A549 (cell line): ENCODE data around the gene PPM1M. TPM values are rescaled to one million over a fixed set of nuclear protein-coding genes. Genes with fewer than 3 reads are reported as not detected.

Experiments
- ATAC-seq, 2 experiments: fragments of 200-7000 bp in 1 of 2; fragments of >200 bp in 1 of 2; cut with Nextera tagmentation in 1 of 2; cut with Tn5 transposase in 1 of 2; 3 replicates each; pipeline versions ENCODE4 v1.8.0 to v1.9.1; 2018 to 2020; ENCODE audit warnings: mild to moderate bottlenecking in 1 of 2, moderate library complexity in 1 of 2
- CTCF ChIA-PET: fragments of 300-600 bp; sonication (Branson Sonifier 250); formaldehyde crosslinking; extraction: SDS; loops from one replicate; lab custom pipeline; 2021; ENCODE audit warnings: antibody characterized with exemption, inconsistent platforms; lab: Yijun Ruan, JAX
- POLR2A ChIA-PET: fragments of 350-600 bp; formaldehyde crosslinking; extraction: SDS; loops from one replicate; lab custom pipeline; 2021; ENCODE audit warnings: antibody characterized with exemption, inconsistent platforms; lab: Yijun Ruan, JAX
- DNase-seq, 2 experiments: peaks; one replicate each; pipeline versions ENCODE4 v3.0.0 to v3.0.0-alpha.2; 2011 to 2016; ENCODE audit warnings: low read depth in 1 of 2, low spot score in 1 of 2
- FAIRE-seq: peaks from 2 replicates; lab custom pipeline; 2011; peaks lifted over from hg19 to GRCh38; lab: Jason Lieb, UNC
- H3K27ac ChIP-seq, 2 experiments: fragments of >200 bp; sonication (Bioruptor Twin); formaldehyde crosslinking; 3 replicates each; pipeline ENCODE4 v1.5.1; 2016 to 2017
- H3K4me1 ChIP-seq: fragments of >200 bp; sonication (Bioruptor Twin); formaldehyde crosslinking; 3 replicates; pipeline ENCODE4 v1.6.1; 2016
- H3K4me2 ChIP-seq: fragments of >200 bp; sonication (Bioruptor Twin); formaldehyde crosslinking; 3 replicates; pipeline ENCODE4 v1.6.1; 2016
- H3K4me3 ChIP-seq: fragments of >200 bp; sonication (Bioruptor Twin); formaldehyde crosslinking; 3 replicates; pipeline ENCODE4 v1.5.1; 2016
- H3K9me3 ChIP-seq: fragments of >200 bp; sonication (Bioruptor Twin); formaldehyde crosslinking; 3 replicates; pipeline ENCODE4 v1.6.1; 2016
- BCL3 ChIP-seq: fragments of >200 bp; sonication (Bioruptor Twin); formaldehyde crosslinking; IDR thresholded peaks from 3 replicates; pipeline ENCODE4 v1.6.1; 2016
- BHLHE40 ChIP-seq: IDR thresholded peaks from 2 replicates; pipeline ENCODE4 v1.6.1; 2012; ENCODE audit warnings: low read depth, low read length, inconsistent platforms
- CHD2 ChIP-seq: fragments of 150-350 bp; IDR thresholded peaks from 2 replicates; pipeline ENCODE4 v1.6.1; 2014; ENCODE audit warnings: low read length; ENCODE audit not compliant: partially characterized antibody
- CTCF ChIP-seq: fragments of >200 bp; sonication (Bioruptor Twin); formaldehyde crosslinking; IDR thresholded peaks from 3 replicates; pipeline ENCODE4 v1.5.1; 2016
- E2F6 ChIP-seq: IDR thresholded peaks from 2 replicates; pipeline ENCODE4 v1.6.1; 2012; ENCODE audit warnings: low read depth, borderline replicate concordance
- EHMT2 ChIP-seq: fragments of 200-600 bp; sonication (generic); IDR thresholded peaks from 2 replicates; pipeline ENCODE4 v1.6.1; 2016; ENCODE audit warnings: antibody characterized with exemption, low read depth, mild to moderate bottlenecking, moderate library complexity
- EP300 ChIP-seq, 2 experiments: fragments of >200 bp; sonication (Bioruptor Twin); formaldehyde crosslinking; IDR thresholded peaks; 2 replicates in 1 of 2; 3 replicates in 1 of 2; pipeline ENCODE4 v1.6.1; 2016 to 2017
- FOXS1 ChIP-seq: fragments of 250-450 bp; sonication (Bioruptor Pico); IDR thresholded peaks from 2 replicates; pipeline ENCODE4 v1.5.0; 2020; ENCODE audit warnings: mild to moderate bottlenecking, moderate library complexity
- HMGXB4 ChIP-seq: fragments of 250-450 bp; sonication (Bioruptor Pico); IDR thresholded peaks from 2 replicates; pipeline ENCODE4 v1.5.0; 2021; ENCODE audit warnings: mild to moderate bottlenecking, moderate library complexity, borderline replicate concordance
- HOXB13 ChIP-seq: fragments of 250-450 bp; sonication (Bioruptor Pico); IDR thresholded peaks from 2 replicates; pipeline ENCODE4 v1.5.0; 2020; ENCODE audit warnings: low read depth, mild to moderate bottlenecking, moderate library complexity
- HOXB5 ChIP-seq: fragments of 250-450 bp; sonication (Bioruptor Pico); IDR thresholded peaks from 2 replicates; pipeline ENCODE4 v1.5.0; 2020; ENCODE audit warnings: mild to moderate bottlenecking, moderate library complexity
- JUN ChIP-seq, 2 experiments: fragments of >200 bp; sonication (Bioruptor Twin); formaldehyde crosslinking; IDR thresholded peaks; 2 replicates in 1 of 2; 3 replicates in 1 of 2; pipeline ENCODE4 v1.6.1; 2016 to 2017
- KDM5A ChIP-seq: fragments of 200-600 bp; sonication (generic); IDR thresholded peaks from 2 replicates; pipeline ENCODE4 v1.6.1; 2016; ENCODE audit warnings: antibody characterized with exemption, mild to moderate bottlenecking
- MAFK ChIP-seq: fragments of 450-650 bp; IDR thresholded peaks from 2 replicates; pipeline ENCODE4 v1.6.1; 2014; ENCODE audit not compliant: partially characterized antibody
- MAX ChIP-seq: IDR thresholded peaks from 2 replicates; pipeline ENCODE4 v1.6.1; 2012
- MAZ ChIP-seq: fragments of 150-350 bp; IDR thresholded peaks from 2 replicates; pipeline ENCODE4 v1.6.1; 2014; ENCODE audit warnings: antibody characterized with exemption, low read depth, low read length, borderline replicate concordance
- MYC ChIP-seq: IDR thresholded peaks from 2 replicates; pipeline ENCODE4 v1.6.1; 2012; ENCODE audit warnings: mild to moderate bottlenecking, inconsistent platforms, low read length, improper control_type of control experiment, borderline replicate concordance
- POLR2AphosphoS2 ChIP-seq: conservative IDR thresholded peaks from 2 replicates; pipeline ENCODE4 v1.6.1; 2012; ENCODE audit warnings: low read length, improper control_type of control experiment, inconsistent platforms
- RFX5 ChIP-seq: fragments of 450-650 bp; IDR thresholded peaks from 2 replicates; pipeline ENCODE4 v1.7.1; 2014; ENCODE audit warnings: antibody characterized with exemption, mild to moderate bottlenecking, moderate library complexity
- SREBF2 ChIP-seq: fragments of 450-650 bp; IDR thresholded peaks from 2 replicates; pipeline ENCODE4 v1.6.1; 2014; ENCODE audit warnings: mild to moderate bottlenecking, moderate library complexity
- USF2 ChIP-seq: fragments of 450-650 bp; IDR thresholded peaks from 2 replicates; pipeline ENCODE4 v1.6.1; 2014; ENCODE audit warnings: antibody characterized with exemption
- ZC3H11A ChIP-seq: fragments of 450-650 bp; IDR thresholded peaks from 2 replicates; pipeline ENCODE4 v1.6.1; 2014; ENCODE audit warnings: antibody characterized with exemption, mild to moderate bottlenecking
- WGBS: methylation state at CpG from one replicate; pipeline ENCODE4 v1.1.6; 2017; ENCODE audit errors: missing lambda C conversion rate; 5-methylcytosine and 5-hydroxymethylcytosine counted together
- polyA plus RNA-seq, 4 experiments: library from polyadenylated mRNA; depleted of rRNA in 3 of 4; stranded (reverse); fragments of >200 nt; fragmentation: RNase III in 1 of 4; extraction: RNeasy Plus Mini Kit Qiagen cat#74134 plus additional on column Dnase treatment in 1 of 4; gene quantifications; 2 replicates in 3 of 4; 3 replicates in 1 of 4; pipeline ENCODE4 v1.2.3, GENCODE V29; 2011 to 2017
- TF ChIP-seq, protein P1 (sequence below): fragments of 150-350 bp; IDR thresholded peaks from 2 replicates; pipeline ENCODE4 v1.6.1; 2014; ENCODE audit warnings: low read depth, mild to moderate bottlenecking, low read length
- TF ChIP-seq, protein P2 (sequence below): fragments of >200 bp; sonication (Bioruptor Twin); formaldehyde crosslinking; IDR thresholded peaks from 2 replicates; pipeline ENCODE4 v1.6.1; 2016

The PPM1M gene
- polyA plus RNA-seq, 2 of the 4 experiments (the other 2 are of a cell fraction) = 5.9 to 6.3 TPM

- H3K9me3 ChIP-seq = no peaks in the 10 kb centered on the region
- POLR2A ChIA-PET = interaction anchor here (0.8 to 3.1 kb wide), 2 partner anchors 11 to 50 kb away, joined by 3 to 30 read pairs; partner anchors contain the start of gene WDR82
- 0 out of 6 replicates have a peak overlapping the region, but pooled peaks of 1 of the 2 experiments have one; percentile 39 for H3K27ac ChIP-seq
- CTCF ChIA-PET = interaction anchor here (0.8 to 17.0 kb wide), 7 partner anchors 11 to 99 kb away, joined by 3 to 311 read pairs (median 7); partner anchors contain the start of gene WDR82
- peak overlapping the region; percentile 10; the same call in 2 of the 3 replicates for H3K4me2 ChIP-seq
- WGBS = 89% methylated on average over 1 of the region's 1 CpG
- no peak overlapping the region for H3K4me3 ChIP-seq
- TF ChIP-seq SREBF2 (no peak), ZC3H11A (no peak), BCL3 (no peak), CTCF (no peak), FOXS1 (no peak), USF2 (no peak), BHLHE40 (no peak), POLR2AphosphoS2 (no peak), MAZ (no peak), RFX5 (no peak)
- TF ChIP-seq, protein P1, sequence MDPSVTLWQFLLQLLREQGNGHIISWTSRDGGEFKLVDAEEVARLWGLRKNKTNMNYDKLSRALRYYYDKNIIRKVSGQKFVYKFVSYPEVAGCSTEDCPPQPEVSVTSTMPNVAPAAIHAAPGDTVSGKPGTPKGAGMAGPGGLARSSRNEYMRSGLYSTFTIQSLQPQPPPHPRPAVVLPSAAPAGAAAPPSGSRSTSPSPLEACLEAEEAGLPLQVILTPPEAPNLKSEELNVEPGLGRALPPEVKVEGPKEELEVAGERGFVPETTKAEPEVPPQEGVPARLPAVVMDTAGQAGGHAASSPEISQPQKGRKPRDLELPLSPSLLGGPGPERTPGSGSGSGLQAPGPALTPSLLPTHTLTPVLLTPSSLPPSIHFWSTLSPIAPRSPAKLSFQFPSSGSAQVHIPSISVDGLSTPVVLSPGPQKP = no peak
- TF ChIP-seq, protein P2, sequence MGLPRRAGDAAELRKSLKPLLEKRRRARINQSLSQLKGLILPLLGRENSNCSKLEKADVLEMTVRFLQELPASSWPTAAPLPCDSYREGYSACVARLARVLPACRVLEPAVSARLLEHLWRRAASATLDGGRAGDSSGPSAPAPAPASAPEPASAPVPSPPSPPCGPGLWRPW = no peak
- H3K4me1 ChIP-seq = peaks cover 40% of the 10 kb centered on the region
- FAIRE-seq (no peak), DNase-seq (no peak), ATAC-seq (no peak)
Observed at GRCh38 chr3:52289338-52289746, 43.8 kb downstream of the PPM1M start.

DNA sequence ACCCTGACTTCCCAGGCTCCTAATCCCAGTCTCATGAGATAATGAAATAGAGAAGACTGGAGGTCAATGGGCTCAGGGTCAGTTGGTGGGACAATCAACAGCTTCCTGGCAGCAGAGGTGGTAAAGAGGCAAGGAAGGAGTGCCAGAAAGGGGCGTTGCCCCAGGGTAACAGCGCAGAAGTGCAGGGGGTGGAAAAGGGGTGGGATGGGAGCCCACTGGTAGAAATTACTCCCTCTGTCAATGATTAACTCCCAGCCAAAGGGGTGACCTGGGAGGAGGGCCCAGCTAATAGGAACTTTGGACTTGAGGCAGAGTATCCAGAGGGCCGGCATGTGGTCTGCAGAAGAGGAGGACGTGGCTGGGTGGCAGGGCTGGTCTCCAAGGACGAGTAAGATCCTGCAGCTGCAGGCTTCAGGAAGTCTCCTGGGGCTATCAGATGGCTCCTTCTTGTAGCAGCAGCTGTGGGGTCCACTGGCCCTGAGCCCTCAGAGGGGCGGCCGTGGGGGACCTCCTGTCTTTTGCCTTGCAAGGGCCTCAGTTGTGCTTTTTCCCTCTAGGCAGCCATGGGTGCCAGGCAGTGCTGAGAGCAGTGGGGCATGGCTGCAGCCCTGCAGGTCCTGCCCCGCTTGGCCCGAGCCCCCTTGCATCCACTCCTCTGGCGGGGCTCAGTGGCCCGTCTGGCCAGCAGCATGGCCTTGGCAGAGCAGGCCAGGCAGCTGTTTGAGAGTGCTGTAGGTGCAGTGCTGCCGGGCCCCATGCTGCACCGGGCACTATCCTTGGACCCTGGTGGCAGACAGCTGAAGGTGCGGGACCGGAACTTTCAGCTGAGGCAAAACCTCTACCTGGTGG lies 44.4 kb downstream of the PPM1M start:
- DNase-seq = no peak
- FAIRE-seq = no peak
- ATAC-seq = peak; percentile 30 to 42; a peak in 4 of 6 replicates
- POLR2A ChIA-PET = no interaction called here
- peak overlapping the region in 1 of 2 experiments; percentile 53; a peak in 1 of 6 replicates for H3K27ac ChIP-seq
- H3K4me1 ChIP-seq = peaks cover 34% of the 10 kb centered on the region
- H3K4me2 ChIP-seq = peak overlapping the region; percentile 10; the same call in 2 of the 3 replicates
- H3K9me3 ChIP-seq = no peaks in the 10 kb centered on the region
- no peak overlapping the region for H3K4me3 ChIP-seq
- 56% methylated on average over 8 of the region's 15 CpGs for WGBS
- CTCF ChIA-PET = interaction anchor here (1.0 to 17.0 kb wide), 10 partner anchors 10 to 99 kb away, joined by 3 to 311 read pairs (median 8); partner anchors contain the start of gene WDR82
- no peak for TF ChIP-seq CHD2
- no peak for TF ChIP-seq HMGXB4
- no peak for TF ChIP-seq JUN (IDR thresholded peaks at IDR 0.05)
- TF ChIP-seq MYC = no peak
- no peak for TF ChIP-seq EHMT2
- TF ChIP-seq KDM5A = no peak
- TF ChIP-seq CTCF = no peak
- TF ChIP-seq E2F6 = no peak
- no peak for TF ChIP-seq HOXB5 (CRISPR knock-in tag)
- TF ChIP-seq MAFK = no peak
- TF ChIP-seq HOXB13 (CRISPR knock-in tag) = no peak
- TF ChIP-seq MAX = no peak
- no peak for TF ChIP-seq EP300 (IDR thresholded peaks at IDR 0.05)
